Hippocampal formation (tissue), 2 donors: ENCODE data around the gene KIF1A.

Experiments
- DNase-seq, 2 donors: peaks; one replicate each; lab custom pipeline; 2025; lab: John Stamatoyannopoulos, UW

Gene KIF1A

GRCh38 chr2:240735476-240735875 is 84.5 kb downstream of the KIF1A start:
- no peak for DNase-seq

- DNase-seq, result no peak
Measured at GRCh38 chr2:240734756-240735155, 85.3 kb downstream of the KIF1A start.

- DNase-seq, result no peak
Measured at GRCh38 chr2:240733803-240734495, 86.1 kb downstream of the KIF1A start.

- DNase-seq, result no peak
Measured at GRCh38 chr2:240732911-240733622, 87.0 kb downstream of the KIF1A start.

- no peak for DNase-seq
Measured at GRCh38 chr2:240732184-240732583, 87.8 kb downstream of the KIF1A start.

GRCh38 chr2:240731178-240731545 is 88.9 kb downstream of the KIF1A start:
- no peak for DNase-seq

GRCh38 chr2:240730501-240731177 is 89.4 kb downstream of the KIF1A start:
- no peak for DNase-seq

- no peak for DNase-seq
Measured at GRCh38 chr2:240728827-240729226, 91.2 kb downstream of the KIF1A start.

- DNase-seq, result no peak
Measured at GRCh38 chr2:240728361-240728760, 91.7 kb downstream of the KIF1A start.

- no peak for DNase-seq
Measured at GRCh38 chr2:240727913-240728312, 92.1 kb downstream of the KIF1A start.

- DNase-seq, result no peak
Measured at GRCh38 chr2:240727439-240727838, 92.6 kb downstream of the KIF1A start.

GRCh38 chr2:240726876-240727275 is 93.1 kb downstream of the KIF1A start:
- DNase-seq, result no peak

GRCh38 chr2:240725671-240726070 is 94.3 kb downstream of the KIF1A start:
- no peak for DNase-seq

- DNase-seq, result no peak
Measured at GRCh38 chr2:240725266-240725665, 94.8 kb downstream of the KIF1A start.

GRCh38 chr2:240724431-240724830 is 95.6 kb downstream of the KIF1A start:
- DNase-seq, result no peak

- DNase-seq, result no peak
Measured at GRCh38 chr2:240723851-240724250, 96.2 kb downstream of the KIF1A start.

GRCh38 chr2:240722796-240723735 is 97.0 kb downstream of the KIF1A start:
- DNase-seq, result no peak

- no peak for DNase-seq
Measured at GRCh38 chr2:240722376-240722775, 97.6 kb downstream of the KIF1A start.

- no peak for DNase-seq
Measured at GRCh38 chr2:240721596-240722180, 98.3 kb downstream of the KIF1A start.

GRCh38 chr2:240720686-240721595 is 99.1 kb downstream of the KIF1A start:
- peak in 1 of 2 donors; percentile 21 for DNase-seq
